ENCODE results near the gene ACOT7.

- TF ChIP-seq, protein P1, sequence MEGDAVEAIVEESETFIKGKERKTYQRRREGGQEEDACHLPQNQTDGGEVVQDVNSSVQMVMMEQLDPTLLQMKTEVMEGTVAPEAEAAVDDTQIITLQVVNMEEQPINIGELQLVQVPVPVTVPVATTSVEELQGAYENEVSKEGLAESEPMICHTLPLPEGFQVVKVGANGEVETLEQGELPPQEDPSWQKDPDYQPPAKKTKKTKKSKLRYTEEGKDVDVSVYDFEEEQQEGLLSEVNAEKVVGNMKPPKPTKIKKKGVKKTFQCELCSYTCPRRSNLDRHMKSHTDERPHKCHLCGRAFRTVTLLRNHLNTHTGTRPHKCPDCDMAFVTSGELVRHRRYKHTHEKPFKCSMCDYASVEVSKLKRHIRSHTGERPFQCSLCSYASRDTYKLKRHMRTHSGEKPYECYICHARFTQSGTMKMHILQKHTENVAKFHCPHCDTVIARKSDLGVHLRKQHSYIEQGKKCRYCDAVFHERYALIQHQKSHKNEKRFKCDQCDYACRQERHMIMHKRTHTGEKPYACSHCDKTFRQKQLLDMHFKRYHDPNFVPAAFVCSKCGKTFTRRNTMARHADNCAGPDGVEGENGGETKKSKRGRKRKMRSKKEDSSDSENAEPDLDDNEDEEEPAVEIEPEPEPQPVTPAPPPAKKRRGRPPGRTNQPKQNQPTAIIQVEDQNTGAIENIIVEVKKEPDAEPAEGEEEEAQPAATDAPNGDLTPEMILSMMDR (IDR thresholded peaks at IDR 0.05) = no peak
- TF ChIP-seq EZH2 (IDR thresholded peaks at IDR 0.05; ENCODE audit: borderline replicate concordance, insufficient read depth, low read depth, low read length, poor library complexity, severe bottlenecking) = no peak
These were observed 110.8 kb downstream of the ACOT7 start for GRCh38 chr1:6282577-6283270.
